Fibroblast of lung (primary cell): ENCODE measurements around the gene BLTP1.

Source experiments
- CTCF ChIP-seq, 2 donors: IDR thresholded peaks in 1 of 2; conservative IDR thresholded peaks in 1 of 2; 1 replicate in 1 of 2; 2 replicates in 1 of 2; pipeline ENCODE4 v1.5.1; 2011 to 2012; ENCODE audit warnings: low read length in 2 of 2, control low read depth in 1 of 2, inconsistent platforms in 1 of 2, low read depth in 1 of 2, mild to moderate bottlenecking in 1 of 2
- EZH2 ChIP-seq: IDR thresholded peaks from 2 replicates; pipeline ENCODE4 v1.5.1; 2012; ENCODE audit warnings: low read length, control low read depth, mild to moderate bottlenecking; ENCODE audit errors: missing control alignments

GRCh38 chr4:122172266-122172665, 20.1 kb downstream of the BLTP1 start:
- TF ChIP-seq CTCF (conservative IDR thresholded peaks at IDR 0.05 in 1 of 2, IDR thresholded peaks at IDR 0.05 in 1 of 2; ENCODE audit: low read depth in 1 of 2, low read length in 2 of 2) (no peak), EZH2 (no peak)
